GM18861 (cell line): Measurements from ENCODE around the gene MTHFD1.

ENCODE experiments used
- ATAC-seq: cut with Tn5 transposase; IDR thresholded peaks from one replicate; pipeline ENCODE4 v1.9.1; 2021; ENCODE audit not compliant: unreplicated experiment

The MTHFD1 gene

GRCh38 chr14:64444984-64445845 is 57.1 kb downstream of the MTHFD1 start:
- ATAC-seq = peak; percentile 87

GRCh38 chr14:64447876-64448670 is 59.9 kb downstream of the MTHFD1 start:
- ATAC-seq = no peak

- no peak for ATAC-seq
These were observed 62.1 kb downstream of the MTHFD1 start for GRCh38 chr14:64450255-64450654.

GRCh38 chr14:64454671-64455070 is 66.5 kb downstream of the MTHFD1 start:
- ATAC-seq = no peak

- no peak for ATAC-seq
These were observed 71.4 kb downstream of the MTHFD1 start for GRCh38 chr14:64459405-64460136.

GRCh38 chr14:64461221-64461620 is 73.1 kb downstream of the MTHFD1 start:
- no peak for ATAC-seq

GRCh38 chr14:64463195-64463594 is 75.0 kb downstream of the MTHFD1 start:
- ATAC-seq = peak; percentile 35

- no peak for ATAC-seq
These were observed 75.7 kb downstream of the MTHFD1 start for GRCh38 chr14:64463873-64464272.

GRCh38 chr14:64464651-64465050 is 76.5 kb downstream of the MTHFD1 start:
- no peak for ATAC-seq

GRCh38 chr14:64465191-64465822 is 77.2 kb downstream of the MTHFD1 start, which contains the start of gene AKAP5:
TSS of gene AKAP5 (plus strand) at chr14:64465499. CDS start at chr14:64468395, 2,896 bp downstream.
- ATAC-seq = no peak

GRCh38 chr14:64465831-64466554 is 77.8 kb downstream of the MTHFD1 start:
- no peak for ATAC-seq

- no peak for ATAC-seq
These were observed 78.9 kb downstream of the MTHFD1 start for GRCh38 chr14:64467101-64467500.

- no peak for ATAC-seq
These were observed 79.4 kb downstream of the MTHFD1 start for GRCh38 chr14:64467566-64467965.

GRCh38 chr14:64468451-64468850 is 80.3 kb downstream of the MTHFD1 start:
- no peak for ATAC-seq

- ATAC-seq = no peak
These were observed 85.9 kb downstream of the MTHFD1 start for GRCh38 chr14:64474041-64474440.

GRCh38 chr14:64474698-64475097 is 86.5 kb downstream of the MTHFD1 start:
- ATAC-seq = no peak

- ATAC-seq = no peak
These were observed 87.6 kb downstream of the MTHFD1 start for GRCh38 chr14:64475585-64476273.

GRCh38 chr14:64476438-64476837 is 88.3 kb downstream of the MTHFD1 start:
- ATAC-seq = no peak

- ATAC-seq = no peak
These were observed 90.6 kb downstream of the MTHFD1 start for GRCh38 chr14:64478634-64479250.
